Dendritic cell treated with granulocyte-macrophage colony-stimulating factor and Interleukin-4, amounts not matched to agents 40 ng/mL and 50 ng/mL, for 4 days (primary cell): ENCODE measurements around the gene NAE1.
A peak's percentile ranks its signal among the peaks of the same experiment; 100 is the strongest.
"Not testable (repeated sequence)": the region's sequence is repeated elsewhere in the genome, so short reads cannot be mapped to it uniquely, and the experiment has no call there.

Experiments
- H3K27ac Mint-ChIP-seq: one replicate; pipeline ENCODE4 v1.8.0; 2022; ENCODE audit warnings: mild to moderate bottlenecking, mixed read lengths
- H3K27me3 Mint-ChIP-seq: one replicate; pipeline ENCODE4 v1.8.0; 2022; ENCODE audit warnings: mild to moderate bottlenecking, mixed read lengths
- H3K36me3 Mint-ChIP-seq: one replicate; pipeline ENCODE4 v1.8.0; 2022; ENCODE audit warnings: low read depth, mixed read lengths
- H3K4me1 Mint-ChIP-seq: one replicate; pipeline ENCODE4 v1.8.0; 2022; ENCODE audit warnings: low read depth, mixed read lengths
- H3K4me3 Mint-ChIP-seq: one replicate; pipeline ENCODE4 v1.8.0; 2022; ENCODE audit warnings: mild to moderate bottlenecking, moderate library complexity, mixed read lengths
- H3K9me3 Mint-ChIP-seq: one replicate; pipeline ENCODE4 v1.8.0; 2022; ENCODE audit warnings: mixed read lengths
- intact Hi-C: fragments of 100-400 bp; cut with micrococcal nuclease; formaldehyde crosslinking; loops from one replicate; pipeline ENCODE4 v1.15.0; 2022

The NAE1 gene

GRCh38 chr16:66830422-66831404 is at the start of gene NAE1:
TSS of gene NAE1 (minus strand) at chr16:66830976. CDS start at chr16:66830899, 77 bp downstream.
- intact Hi-C loops, result loop anchor here (2.0 kb wide), 1 partner anchor 42 kb away; no protein-coding TSS in a partner anchor

GRCh38 chr16:66878067-66878466 is 47.3 kb upstream of the NAE1 start:
- Mint-ChIP-seq H3K36me3 (peaks cover 12% of the 10 kb centered on the region), H3K4me1 (peaks cover 60% of the 10 kb centered on the region), H3K27me3 (peaks cover 26% of the 10 kb centered on the region), H3K27ac (peak overlapping the region; percentile 74), H3K4me3 (peak overlapping the region; percentile 47), H3K9me3 (peaks cover 8% of the 10 kb centered on the region)
- intact Hi-C loops, result no loop called here

More at GRCh38 chr16:66830422-66831404, at the start of gene NAE1:
- no peaks in the 10 kb centered on the region for H3K9me3 Mint-ChIP-seq
- H3K4me3 Mint-ChIP-seq, result peak within 1 kb of the TSS; percentile 70
- peaks cover 18% of the 10 kb centered on the region for H3K36me3 Mint-ChIP-seq
- H3K27ac Mint-ChIP-seq, result peak within 1 kb of the TSS; percentile 71
- peaks cover 8% of the 10 kb centered on the region for H3K4me1 Mint-ChIP-seq
- H3K27me3 Mint-ChIP-seq, result peaks cover 20% of the 10 kb centered on the region

- peaks cover 8% of the 10 kb centered on the region for H3K9me3 Mint-ChIP-seq
- peak overlapping the region; percentile 81 for H3K27ac Mint-ChIP-seq
- intact Hi-C loops, result no loop called here
- peaks cover 6% of the 10 kb centered on the region for H3K36me3 Mint-ChIP-seq
- peak overlapping the region; percentile 51 for H3K4me3 Mint-ChIP-seq
- peaks cover 55% of the 10 kb centered on the region for H3K4me1 Mint-ChIP-seq
- H3K27me3 Mint-ChIP-seq, result peaks cover 34% of the 10 kb centered on the region
These were observed 43.5 kb upstream of the NAE1 start for GRCh38 chr16:66874079-66874775.

- H3K4me1 Mint-ChIP-seq, result peaks cover 51% of the 10 kb centered on the region
- peak overlapping the region; percentile 81 for H3K27ac Mint-ChIP-seq
- H3K36me3 Mint-ChIP-seq, result peaks cover 6% of the 10 kb centered on the region
- peaks cover 8% of the 10 kb centered on the region for H3K9me3 Mint-ChIP-seq
- H3K4me3 Mint-ChIP-seq, result no peak overlapping the region
- intact Hi-C loops, result loop anchor here (2.0 kb wide), 1 partner anchor 43 kb away; the partner anchor contains the start of gene NAE1
- H3K27me3 Mint-ChIP-seq, result peaks cover 33% of the 10 kb centered on the region
These were observed 42.9 kb upstream of the NAE1 start for GRCh38 chr16:66873685-66874055.

- peaks cover 8% of the 10 kb centered on the region for H3K9me3 Mint-ChIP-seq
- peaks cover 37% of the 10 kb centered on the region for H3K27me3 Mint-ChIP-seq
- H3K4me1 Mint-ChIP-seq, result peaks cover 45% of the 10 kb centered on the region
- peaks cover 6% of the 10 kb centered on the region for H3K36me3 Mint-ChIP-seq
- H3K4me3 Mint-ChIP-seq, result peak overlapping the region; percentile 71
- intact Hi-C loops, result loop anchor here (2.0 kb wide), 1 partner anchor 42 kb away; the partner anchor contains the start of gene NAE1
- H3K27ac Mint-ChIP-seq, result peak overlapping the region; percentile 81
These were observed 42.3 kb upstream of the NAE1 start for GRCh38 chr16:66872943-66873684.

- peaks cover 45% of the 10 kb centered on the region for H3K4me1 Mint-ChIP-seq
- intact Hi-C loops, result loop anchor here (2.0 kb wide), 1 partner anchor 42 kb away; the partner anchor contains the start of gene NAE1
- peaks cover 6% of the 10 kb centered on the region for H3K36me3 Mint-ChIP-seq
- peak overlapping the region; percentile 81 for H3K27ac Mint-ChIP-seq
- peak overlapping the region; percentile 71 for H3K4me3 Mint-ChIP-seq
- H3K27me3 Mint-ChIP-seq, result peaks cover 42% of the 10 kb centered on the region
- peaks cover 8% of the 10 kb centered on the region for H3K9me3 Mint-ChIP-seq
These were observed 41.8 kb upstream of the NAE1 start for GRCh38 chr16:66872559-66872942.

- peaks cover 6% of the 10 kb centered on the region for H3K36me3 Mint-ChIP-seq
- H3K27ac Mint-ChIP-seq, result no peak overlapping the region
- intact Hi-C loops, result loop anchor here (2.0 kb wide), 1 partner anchor 41 kb away; the partner anchor contains the start of gene NAE1
- H3K27me3 Mint-ChIP-seq, result peaks cover 42% of the 10 kb centered on the region
- H3K9me3 Mint-ChIP-seq, result peaks cover 8% of the 10 kb centered on the region
- H3K4me1 Mint-ChIP-seq, result peaks cover 42% of the 10 kb centered on the region
- H3K4me3 Mint-ChIP-seq, result no peak overlapping the region
These were observed 41.1 kb upstream of the NAE1 start for GRCh38 chr16:66871840-66872239.

- H3K4me3 Mint-ChIP-seq, H3K36me3 Mint-ChIP-seq, H3K27ac Mint-ChIP-seq, H3K9me3 Mint-ChIP-seq, intact Hi-C loops: not testable (repeated sequence)
- H3K27me3 Mint-ChIP-seq, result peaks cover 40% of the 10 kb centered on the region
- peaks cover 37% of the 10 kb centered on the region for H3K4me1 Mint-ChIP-seq
These were observed 40.6 kb upstream of the NAE1 start for GRCh38 chr16:66871363-66871762.

GRCh38 chr16:66869424-66869823 is 38.6 kb upstream of the NAE1 start:
- Mint-ChIP-seq H3K36me3 (no peaks in the 10 kb centered on the region), H3K9me3 (no peaks in the 10 kb centered on the region), H3K27ac (no peak overlapping the region), H3K4me3 (no peak overlapping the region), H3K4me1 (peaks cover 32% of the 10 kb centered on the region), H3K27me3 (peaks cover 42% of the 10 kb centered on the region)
- intact Hi-C loops, result loop anchor here (5.0 kb wide), 2 partner anchors 142 to 462 kb away; no protein-coding TSS in a partner anchor

- Mint-ChIP-seq H3K27ac (no peak overlapping the region), H3K9me3 (no peaks in the 10 kb centered on the region), H3K36me3 (no peaks in the 10 kb centered on the region), H3K27me3 (peaks cover 18% of the 10 kb centered on the region), H3K4me1 (peaks cover 6% of the 10 kb centered on the region), H3K4me3 (no peak overlapping the region)
- intact Hi-C loops, result no loop called here
These were observed 32.9 kb upstream of the NAE1 start for GRCh38 chr16:66863707-66864106.

GRCh38 chr16:66862023-66862520 is 31.3 kb upstream of the NAE1 start:
- intact Hi-C loops, result no loop called here
- Mint-ChIP-seq H3K36me3 (no peaks in the 10 kb centered on the region), H3K27ac (no peak overlapping the region), H3K4me3 (no peak overlapping the region), H3K27me3 (peaks cover 12% of the 10 kb centered on the region), H3K4me1 (no peaks in the 10 kb centered on the region), H3K9me3 (no peaks in the 10 kb centered on the region)

GRCh38 chr16:66859397-66860068 is 28.8 kb upstream of the NAE1 start:
- Mint-ChIP-seq H3K27ac (no peak overlapping the region), H3K36me3 (no peaks in the 10 kb centered on the region), H3K4me3 (no peak overlapping the region), H3K27me3 (peaks cover 18% of the 10 kb centered on the region), H3K4me1 (no peaks in the 10 kb centered on the region), H3K9me3 (no peaks in the 10 kb centered on the region)
- intact Hi-C loops, result no loop called here
